Stimulated activated CD4-positive, alpha-beta T cell treated with anti-CD3 and anti-CD28 coated beads, Interleukin-1b, Interleukin-23, amount 100 ng/mL, for 24 hours (primary cell): ENCODE results near the gene PLCXD3.

ENCODE experiments used
- DNase-seq, 4 experiments: peaks; one replicate each; pipeline ENCODE4 v3.0.0-alpha.2; 2020; ENCODE audit warnings: low read depth in 4 of 4, low spot score in 1 of 4

Gene PLCXD3

DNA sequence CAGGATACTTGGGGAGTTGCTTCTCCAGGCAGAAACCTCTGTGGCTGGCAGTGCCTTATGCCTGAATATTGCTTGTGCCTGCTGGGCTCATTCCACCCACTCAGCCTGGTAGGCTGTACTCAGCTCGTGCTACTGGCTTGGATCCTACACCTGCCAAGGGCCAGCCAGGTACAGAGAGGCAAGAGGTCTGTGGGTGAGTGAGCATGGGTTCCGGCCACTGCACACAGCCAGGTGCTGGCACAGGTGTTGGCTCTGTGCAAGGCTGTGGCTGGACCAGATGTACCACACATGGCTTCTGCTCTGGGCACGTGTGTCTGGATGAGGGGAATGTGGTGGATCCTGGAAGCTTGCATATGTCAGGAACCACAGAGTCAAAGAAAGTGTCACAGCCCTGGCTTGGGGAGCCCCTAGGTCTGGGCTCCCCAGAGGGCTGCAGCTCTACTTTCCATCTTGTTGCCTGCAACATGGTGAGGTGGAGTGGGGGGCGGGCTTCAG lies 220.4 kb downstream of the PLCXD3 start:
- no peak for DNase-seq

DNA sequence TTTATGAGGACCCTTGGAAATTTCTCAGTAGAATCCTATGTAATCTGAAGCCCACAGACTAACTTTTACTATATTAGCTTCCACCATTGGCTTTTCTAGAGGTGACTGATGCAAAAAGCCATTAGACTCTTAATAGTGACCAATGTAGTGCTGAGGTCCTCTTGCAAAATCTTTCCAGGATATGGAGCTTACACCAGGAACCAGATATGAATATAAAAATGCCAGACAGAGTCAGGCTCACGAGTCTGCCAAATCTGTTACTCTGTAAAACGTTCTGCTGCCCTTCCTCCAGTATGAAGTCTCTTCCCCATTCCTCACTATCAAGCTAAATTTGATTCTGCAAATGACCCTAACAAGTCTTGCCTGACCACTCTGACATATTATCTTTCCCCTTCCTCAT lies 223.7 kb downstream of the PLCXD3 start:
- no peak for DNase-seq

DNA sequence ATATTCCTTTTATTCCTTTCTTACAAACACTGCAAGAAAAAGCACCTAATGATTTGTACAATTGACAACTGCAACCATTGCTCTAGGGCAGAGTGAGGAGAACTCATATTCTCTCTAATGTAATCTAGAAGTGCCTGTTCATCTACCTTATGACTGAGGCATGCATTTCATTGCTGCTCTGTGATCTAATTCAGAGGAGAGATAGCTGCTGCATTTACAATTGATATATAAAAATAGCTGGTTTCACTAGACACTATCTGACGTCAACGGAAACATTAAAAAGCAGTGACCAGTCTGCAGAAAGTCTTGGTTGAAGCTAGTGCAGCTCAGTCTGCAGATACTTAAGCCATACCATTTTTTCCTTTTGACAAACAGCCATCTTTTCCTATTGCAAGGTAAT lies 224.2 kb downstream of the PLCXD3 start:
- no peak for DNase-seq

DNA sequence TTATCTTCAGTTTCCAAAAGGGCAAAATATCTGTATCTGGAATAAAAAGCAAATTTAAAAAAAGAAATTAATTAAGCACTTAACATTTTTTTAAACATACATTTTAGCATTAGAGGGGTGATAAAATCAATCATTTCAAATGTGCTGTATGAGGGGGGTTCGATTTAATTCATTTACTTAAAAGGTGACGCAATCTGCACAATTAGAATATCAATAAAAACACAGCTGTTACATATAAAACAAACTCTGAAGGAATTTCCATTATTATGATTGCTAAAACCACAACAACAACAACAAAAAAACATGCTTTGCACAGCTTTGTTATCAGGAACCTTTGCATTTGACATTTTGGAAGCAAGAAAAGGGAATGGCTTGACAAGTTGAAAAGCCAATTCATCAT lies 225.5 kb downstream of the PLCXD3 start:
- DNase-seq: no peak

DNA sequence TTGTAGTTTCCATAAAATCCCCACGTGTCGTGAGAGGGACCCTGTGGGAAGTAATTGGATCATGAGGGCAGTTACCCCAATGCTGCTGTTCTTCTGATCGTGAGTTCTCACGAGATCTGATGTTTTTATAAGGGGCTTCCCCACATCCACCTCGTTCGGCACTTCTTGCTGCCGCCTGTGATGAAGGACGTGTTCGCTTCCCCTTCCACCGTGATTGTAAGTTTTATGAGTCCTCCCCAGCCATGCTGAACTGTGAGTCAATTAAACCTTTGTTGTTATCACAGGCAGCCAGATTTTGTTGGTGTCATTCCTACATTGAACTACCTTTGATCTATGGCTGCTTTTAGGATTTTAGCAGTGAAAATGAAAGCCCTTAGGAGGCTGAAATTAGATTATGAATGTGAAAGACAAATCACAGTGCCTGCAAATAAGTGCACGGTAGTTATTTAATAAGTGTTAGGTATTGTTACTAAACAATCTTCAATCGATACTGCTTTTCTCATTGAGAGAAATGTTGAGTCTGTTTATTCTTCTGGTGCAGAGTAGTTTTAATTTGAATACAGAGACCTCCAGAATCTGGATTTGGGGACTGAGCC lies 229.1 kb downstream of the PLCXD3 start:
- DNase-seq: no peak

DNA sequence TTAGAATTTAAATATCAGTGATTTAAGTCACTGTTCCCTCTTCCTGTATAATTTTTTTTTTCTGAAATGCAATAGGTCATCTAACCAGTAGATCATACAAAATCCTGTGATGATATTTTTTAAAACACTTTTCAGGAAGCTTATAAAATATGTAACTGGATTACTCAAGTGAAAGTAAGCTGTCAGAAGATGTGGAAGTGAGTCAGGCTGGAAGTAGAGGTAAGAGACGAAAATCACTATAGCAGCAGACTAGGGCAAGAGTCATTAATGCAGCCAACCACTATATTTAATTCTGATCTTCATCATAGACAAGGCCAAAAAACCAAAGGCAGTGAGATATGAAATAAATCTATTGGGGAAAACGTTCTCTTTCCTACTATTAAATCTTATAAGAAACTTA lies 231.4 kb downstream of the PLCXD3 start:
- DNase-seq: no peak

DNA sequence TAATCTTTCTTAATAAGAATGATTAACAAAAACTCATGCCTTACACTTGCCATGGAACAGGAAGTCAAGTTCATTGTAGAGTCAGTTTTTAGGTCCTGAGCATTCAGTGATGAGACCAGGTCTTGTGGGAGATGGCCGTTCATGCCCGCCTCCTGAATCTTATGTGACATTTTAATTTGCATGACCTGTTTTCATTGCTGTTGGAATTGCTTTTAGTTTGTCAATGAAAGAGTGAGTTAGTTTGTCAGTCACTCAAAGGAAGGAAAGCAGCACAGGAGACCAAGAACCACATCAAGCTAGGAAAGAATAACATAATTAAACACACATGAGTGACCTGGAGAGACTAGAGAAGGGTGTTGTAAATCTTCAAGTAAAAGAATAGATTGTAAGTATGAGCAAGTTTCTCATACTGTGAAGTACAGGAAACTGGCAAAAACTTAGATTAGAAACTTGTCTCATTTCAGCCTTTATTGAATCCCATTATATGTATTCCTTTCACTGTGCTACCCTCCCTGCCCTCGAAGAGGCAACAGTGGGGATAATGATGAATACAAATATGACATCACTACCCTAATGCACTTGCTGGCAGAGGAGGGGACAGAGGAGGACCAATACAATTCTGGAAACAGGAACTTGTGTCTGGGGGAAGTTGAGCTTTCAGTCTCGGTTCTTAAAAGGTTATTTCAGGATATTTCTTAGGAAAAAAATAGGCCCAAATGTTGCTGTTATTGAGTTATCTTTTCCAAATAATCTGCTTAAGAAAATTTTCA lies 232.7 kb downstream of the PLCXD3 start:
- DNase-seq: no peak

DNA sequence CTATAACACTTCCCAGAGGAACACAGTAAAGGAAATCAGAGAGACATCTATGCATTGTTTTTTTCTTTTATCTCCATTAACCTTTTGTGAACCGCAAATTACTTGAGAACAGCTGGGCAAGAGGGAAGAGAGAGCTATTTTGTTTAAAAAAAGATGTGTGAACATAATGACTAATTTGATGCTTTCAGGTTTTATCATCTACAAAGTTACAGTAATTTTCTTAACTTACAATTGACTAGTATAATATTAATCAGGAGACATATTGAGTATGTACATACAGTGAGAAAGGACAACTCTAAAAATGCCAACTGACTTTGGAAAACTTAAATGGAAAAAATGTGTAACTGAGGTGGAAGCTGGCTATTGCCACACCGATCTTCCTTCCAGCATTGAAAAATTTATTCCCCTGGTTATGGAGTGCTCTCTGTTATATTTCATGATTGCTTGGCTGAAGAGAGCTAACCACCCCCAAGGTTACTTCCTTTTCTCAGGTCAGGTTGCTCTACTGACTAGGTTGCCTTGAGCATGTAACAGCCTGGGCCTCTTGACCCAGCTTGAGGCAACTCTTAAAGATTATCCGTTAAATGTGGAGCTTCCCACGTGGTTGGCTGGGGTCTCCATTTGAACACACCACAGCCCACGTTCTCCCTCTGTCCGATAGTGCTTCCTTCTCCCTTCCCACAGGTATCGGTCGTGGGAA lies 234.4 kb downstream of the PLCXD3 start:
- DNase-seq: no peak

DNA sequence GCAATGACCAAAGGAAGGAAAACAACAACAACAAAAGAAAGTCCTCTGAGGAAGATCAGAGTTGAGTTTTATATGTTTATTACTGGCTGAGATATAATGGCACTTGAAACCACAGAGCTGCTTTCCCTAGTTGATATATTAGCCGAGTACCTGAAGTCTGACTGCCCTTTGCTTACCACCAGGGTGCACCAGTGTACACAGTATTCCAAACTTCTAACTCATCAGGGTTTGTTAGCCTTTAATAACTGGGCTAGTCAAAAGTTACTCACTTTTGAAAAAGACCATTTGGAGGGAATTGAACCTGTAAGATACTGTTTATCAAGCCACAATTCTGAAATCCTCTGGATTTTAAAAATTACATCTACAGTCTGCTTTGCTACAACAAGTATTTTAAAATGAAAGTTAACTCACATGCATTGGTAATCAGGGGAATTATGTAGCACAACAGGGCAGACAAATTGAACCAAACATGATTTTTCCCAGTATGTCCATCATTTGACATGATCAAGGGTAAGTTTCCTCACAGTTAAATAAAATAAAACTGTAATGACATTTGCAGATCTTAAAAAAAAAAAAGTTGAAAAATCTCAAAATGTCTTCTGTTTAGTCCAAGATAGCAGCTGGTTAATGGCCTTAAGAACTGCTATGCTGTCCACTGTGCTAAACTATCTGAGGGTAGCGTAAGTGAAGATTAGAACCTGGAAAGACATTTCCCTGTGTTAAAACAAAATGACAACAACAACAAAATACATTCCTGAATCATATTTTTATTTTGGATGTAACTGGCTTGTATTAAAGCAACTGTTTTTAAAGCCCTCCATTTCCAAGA lies 239.8 kb downstream of the PLCXD3 start:
- DNase-seq: no peak

DNA sequence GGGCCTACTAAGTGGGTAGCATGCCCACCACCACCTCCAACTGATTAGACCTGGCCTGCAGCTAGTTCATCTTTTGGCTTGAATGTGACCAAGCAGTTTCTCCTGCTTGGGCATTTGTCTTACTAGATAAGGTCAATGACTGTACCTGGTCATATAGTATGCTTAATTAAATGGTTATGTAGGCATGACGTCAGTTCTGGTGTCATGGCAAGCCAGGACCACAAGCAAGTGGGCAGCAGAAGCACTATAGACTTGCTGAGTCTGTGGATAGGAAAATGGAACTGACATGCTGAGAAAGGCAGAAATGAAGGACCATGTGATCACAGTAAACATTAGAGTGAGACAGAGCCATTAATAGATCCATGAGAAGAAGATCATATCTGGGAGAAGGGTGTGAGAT lies 241.5 kb downstream of the PLCXD3 start:
- no peak for DNase-seq

DNA sequence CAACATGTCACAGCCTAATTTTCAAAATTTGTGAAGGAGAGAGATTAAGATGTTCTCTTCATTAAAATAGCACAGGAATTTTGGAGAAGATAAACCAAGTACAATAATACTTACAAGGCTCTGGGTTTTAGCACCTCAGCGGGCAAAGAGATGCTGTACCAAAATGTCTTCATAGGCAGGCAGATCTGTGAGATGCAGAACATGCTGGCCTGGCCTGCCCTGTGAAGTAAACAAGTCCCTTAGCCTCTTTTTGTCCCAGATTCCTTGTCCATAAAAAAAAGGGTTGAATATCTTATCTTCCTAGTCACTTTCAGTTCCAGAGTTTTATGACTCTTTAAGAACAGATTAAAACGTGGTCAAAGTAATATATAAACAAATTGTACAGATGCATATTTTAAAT lies 244.0 kb downstream of the PLCXD3 start:
- no peak for DNase-seq

DNA sequence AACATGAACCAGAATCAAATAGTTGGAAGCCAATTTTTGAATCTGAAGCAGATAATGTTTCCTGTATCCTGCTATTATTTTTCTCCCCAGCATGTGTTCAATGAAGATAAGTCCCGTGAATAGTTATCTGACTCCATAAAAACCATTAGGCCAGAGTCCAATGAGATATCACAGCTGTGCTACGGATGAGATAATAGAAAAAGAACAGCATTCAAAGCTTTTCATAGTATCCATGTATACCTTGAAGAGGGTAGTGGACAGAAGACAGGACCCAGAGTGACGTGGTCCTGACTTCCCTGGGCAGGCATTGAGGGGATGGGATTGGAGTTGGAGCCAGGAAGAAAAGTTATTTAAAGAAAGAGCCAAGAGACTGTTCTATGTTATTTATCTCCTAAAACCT lies 246.4 kb downstream of the PLCXD3 start:
- no peak for DNase-seq

DNA sequence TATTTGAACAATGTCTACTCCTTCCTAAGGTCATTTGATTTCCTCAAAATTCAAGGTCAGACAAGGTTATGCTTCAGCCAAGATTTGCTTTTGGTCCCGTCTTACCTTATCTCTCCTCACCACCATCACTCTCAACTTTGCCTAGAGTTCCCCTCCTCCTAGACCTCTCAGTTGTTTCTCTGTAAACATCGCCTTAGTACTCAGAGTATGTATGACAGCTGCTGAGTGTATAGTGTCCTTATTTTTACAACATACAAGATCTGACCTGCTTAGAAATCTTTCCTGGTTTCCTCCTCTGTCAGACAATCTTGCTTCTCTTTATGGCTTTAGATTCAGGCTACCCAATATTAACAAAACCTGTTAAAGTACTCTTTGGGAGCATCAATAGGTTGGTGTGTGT lies 247.1 kb downstream of the PLCXD3 start:
- no peak for DNase-seq
